Measurements from ENCODE around the gene DTX3. TPM values are rescaled to one million over a fixed set of nuclear protein-coding genes. Genes with fewer than 3 reads are reported as not detected.

Gene DTX3
- total RNA-seq, 2 donors from 2014 or later: 42.2 to 59.9 TPM

GRCh38 chr12:57579677-57580465, 24.8 kb upstream of the DTX3 start:
- intact Hi-C loops (cut with DNase I): no loop called here

GRCh38 chr12:57580466-57580795, 24.2 kb upstream of the DTX3 start:
- H3K4me3 ChIP-seq: no peak overlapping the region
- intact Hi-C loops (cut with DNase I): no loop called here

More at GRCh38 chr12:57579677-57580465, 24.8 kb upstream of the DTX3 start:
- Histone ChIP-seq H3K4me3 (no peak overlapping the region), H3K36me3 (no peaks in the 10 kb centered on the region), H3K9me3 (no peaks in the 10 kb centered on the region), H3K27ac (no peak overlapping the region), H3K4me1 (replicated peaks) (no peaks in the 10 kb centered on the region), H3K27me3 (replicated peaks; ENCODE audit: insufficient read depth) (no peaks in the 10 kb centered on the region)
- no peak for TF ChIP-seq CTCF (IDR thresholded peaks at IDR 0.05)
- no peak for TF ChIP-seq POLR2AphosphoS5 (IDR thresholded peaks at IDR 0.05)
- TF ChIP-seq POLR2A (IDR thresholded peaks at IDR 0.05): no peak
- WGBS: 89% methylated on average over 8 of the region's 8 CpGs
- no peak for DNase-seq (ENCODE audit: low spot score)

GRCh38 chr12:57581802-57582201, 22.8 kb upstream of the DTX3 start:
- DNase-seq (ENCODE audit: low spot score): no peak
- H3K36me3 ChIP-seq: no peaks in the 10 kb centered on the region
- WGBS: 92% methylated on average over 1 of the region's 1 CpG
- no peaks in the 10 kb centered on the region for H3K4me1 ChIP-seq (replicated peaks)
- no peak overlapping the region for H3K4me3 ChIP-seq
- no peak overlapping the region for H3K27ac ChIP-seq
- TF ChIP-seq POLR2A (IDR thresholded peaks at IDR 0.05) (no peak), POLR2AphosphoS5 (IDR thresholded peaks at IDR 0.05) (no peak), CTCF (IDR thresholded peaks at IDR 0.05) (no peak)
- no peaks in the 10 kb centered on the region for H3K9me3 ChIP-seq
- intact Hi-C loops (cut with DNase I): no loop called here
- no peaks in the 10 kb centered on the region for H3K27me3 ChIP-seq (replicated peaks; ENCODE audit: insufficient read depth)

More at GRCh38 chr12:57580466-57580795, 24.2 kb upstream of the DTX3 start:
- TF ChIP-seq POLR2AphosphoS5 (IDR thresholded peaks at IDR 0.05): no peak
- no peak for TF ChIP-seq CTCF (IDR thresholded peaks at IDR 0.05)
- TF ChIP-seq POLR2A (IDR thresholded peaks at IDR 0.05): no peak
- DNase-seq (ENCODE audit: low spot score): no peak
- Histone ChIP-seq H3K36me3 (no peaks in the 10 kb centered on the region), H3K27ac (no peak overlapping the region), H3K4me1 (replicated peaks) (no peaks in the 10 kb centered on the region), H3K27me3 (replicated peaks; ENCODE audit: insufficient read depth) (no peaks in the 10 kb centered on the region), H3K9me3 (no peaks in the 10 kb centered on the region)
- WGBS: 77% methylated on average over 4 of the region's 4 CpGs

- no peak for DNase-seq (ENCODE audit: low spot score)
- no peaks in the 10 kb centered on the region for H3K9me3 ChIP-seq
- no peaks in the 10 kb centered on the region for H3K27me3 ChIP-seq (replicated peaks; ENCODE audit: insufficient read depth)
- TF ChIP-seq CTCF (IDR thresholded peaks at IDR 0.05): no peak
- TF ChIP-seq POLR2A (IDR thresholded peaks at IDR 0.05): no peak
- no peak for TF ChIP-seq POLR2AphosphoS5 (IDR thresholded peaks at IDR 0.05)
- H3K36me3 ChIP-seq: no peaks in the 10 kb centered on the region
- WGBS: 100% methylated on average over 1 of the region's 1 CpG
- intact Hi-C loops (cut with DNase I): no loop called here
- H3K4me1 ChIP-seq (replicated peaks): no peaks in the 10 kb centered on the region
- H3K27ac ChIP-seq: no peak overlapping the region
- H3K4me3 ChIP-seq: no peak overlapping the region
Observed at GRCh38 chr12:57582440-57582839, 22.2 kb upstream of the DTX3 start.
